ENCODE measurements around the gene OTULIN.

The OTULIN gene

DNA sequence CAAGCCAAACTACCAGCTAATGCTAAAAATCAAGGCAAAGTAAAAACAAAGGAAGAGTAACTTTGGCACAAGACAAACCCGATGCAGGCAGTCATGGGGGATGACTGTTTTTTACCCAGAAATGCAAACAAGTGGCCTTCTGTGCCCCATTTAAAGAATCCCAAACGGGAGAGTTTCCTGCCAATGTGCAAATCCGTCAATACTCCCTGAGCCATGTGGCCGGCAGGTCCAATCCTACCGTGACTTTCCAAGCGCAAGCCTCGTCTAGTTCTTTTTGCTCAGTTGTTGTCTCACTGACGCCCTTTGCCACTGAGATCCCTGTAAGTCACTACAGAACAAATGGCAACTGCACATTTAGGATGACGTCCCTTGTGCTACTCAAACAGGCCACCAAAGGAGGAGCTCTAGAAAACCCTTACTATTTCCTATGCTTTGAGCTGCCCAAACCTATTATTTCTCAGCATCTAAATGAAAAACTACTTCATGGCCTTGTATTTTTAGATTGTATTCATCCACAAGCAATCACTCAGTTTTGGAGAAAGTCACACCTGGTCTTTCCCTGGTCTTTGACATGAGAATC lies 43.4 kb downstream of the OTULIN start:
- peaks cover 0 to under 1% of the 10 kb centered on the region in 2 experiments for H3K4me1 ChIP-seq (ENCODE audit: control insufficient read depth in 1 of 2, insufficient read depth in 1 of 2, low read depth in 1 of 2, low read length in 1 of 2)
- H3K4me3 ChIP-seq (ENCODE audit: low read depth in 1 of 2, low read length in 1 of 2): no peak overlapping the region
- TF ChIP-seq CTCF (IDR thresholded peaks at IDR 0.05): no peak
- H3K9me3 ChIP-seq: no peaks in the 10 kb centered on the region
- H3K27me3 ChIP-seq: no peaks in the 10 kb centered on the region
- peaks cover 90% of the 10 kb centered on the region for H3K36me3 ChIP-seq
- no peak overlapping the region for H3K27ac ChIP-seq

DNA sequence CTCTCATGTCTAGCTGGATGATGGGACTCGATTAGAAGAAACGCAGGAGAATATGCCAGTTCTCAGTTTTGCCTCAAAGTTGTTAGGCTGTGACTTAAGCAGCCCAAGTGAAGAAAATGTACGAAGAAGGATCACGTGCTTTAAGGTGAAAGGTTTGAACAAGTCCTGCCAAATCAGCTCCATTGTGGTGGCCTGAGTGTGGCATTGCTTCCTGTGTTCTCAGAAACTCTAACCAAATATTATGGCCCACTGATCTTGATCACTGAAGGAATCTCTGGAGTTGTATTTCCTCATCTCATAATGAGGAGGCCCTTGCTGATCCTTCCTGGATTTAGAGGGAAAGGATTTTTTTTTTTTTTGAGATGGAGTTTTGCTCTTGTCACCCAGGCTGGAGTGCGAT lies 44.0 kb downstream of the OTULIN start:
- Histone ChIP-seq H3K27ac (no peak overlapping the region), H3K9me3 (no peaks in the 10 kb centered on the region), H3K27me3 (no peaks in the 10 kb centered on the region), H3K4me3 (ENCODE audit: low read depth in 1 of 2, low read length in 1 of 2) (no peak overlapping the region), H3K4me1 (ENCODE audit: control insufficient read depth in 1 of 2, insufficient read depth in 1 of 2, low read depth in 1 of 2, low read length in 1 of 2) (no peaks in the 10 kb centered on the region), H3K36me3 (peaks cover 94% of the 10 kb centered on the region)
- TF ChIP-seq CTCF (IDR thresholded peaks at IDR 0.05): no peak

- Histone ChIP-seq H3K27ac (no peak overlapping the region), H3K36me3 (peaks cover 93% of the 10 kb centered on the region), H3K27me3 (no peaks in the 10 kb centered on the region), H3K4me3 (ENCODE audit: low read depth in 1 of 2, low read length in 1 of 2) (no peak overlapping the region), H3K9me3 (no peaks in the 10 kb centered on the region), H3K4me1 (ENCODE audit: control insufficient read depth in 1 of 2, insufficient read depth in 1 of 2, low read depth in 1 of 2, low read length in 1 of 2) (no peaks in the 10 kb centered on the region)
- TF ChIP-seq CTCF (IDR thresholded peaks at IDR 0.05): no peak
Observed at GRCh38 chr5:14710313-14710994, 45.9 kb downstream of the OTULIN start.

- Histone ChIP-seq H3K4me3 (ENCODE audit: low read depth in 1 of 2, low read length in 1 of 2) (no peak overlapping the region), H3K4me1 (ENCODE audit: control insufficient read depth in 1 of 2, insufficient read depth in 1 of 2, low read depth in 1 of 2, low read length in 1 of 2) (no peaks in the 10 kb centered on the region), H3K27me3 (no peaks in the 10 kb centered on the region), H3K36me3 (peaks cover 79% of the 10 kb centered on the region), H3K27ac (no peak overlapping the region), H3K9me3 (no peaks in the 10 kb centered on the region)
- no peak for TF ChIP-seq CTCF (IDR thresholded peaks at IDR 0.05)
Observed at GRCh38 chr5:14712131-14712530, 47.6 kb downstream of the OTULIN start.

- no peak overlapping the region for H3K27ac ChIP-seq
- H3K4me3 ChIP-seq (ENCODE audit: low read depth in 1 of 2, low read length in 1 of 2): no peak overlapping the region
- TF ChIP-seq CTCF (IDR thresholded peaks at IDR 0.05): no peak
- H3K4me1 ChIP-seq (ENCODE audit: control insufficient read depth in 1 of 2, insufficient read depth in 1 of 2, low read depth in 1 of 2, low read length in 1 of 2): no peaks in the 10 kb centered on the region
- H3K36me3 ChIP-seq: peaks cover 74% of the 10 kb centered on the region
- no peaks in the 10 kb centered on the region for H3K9me3 ChIP-seq
- no peaks in the 10 kb centered on the region for H3K27me3 ChIP-seq
Observed at GRCh38 chr5:14712666-14713065, 48.1 kb downstream of the OTULIN start.

All from neutrophil (primary cell).